Cardiac muscle cell (in vitro differentiated cells and primary cell): ENCODE measurements around the gene TAF9B. TPM values are rescaled to one million over a fixed set of nuclear protein-coding genes. Genes with fewer than 3 reads are reported as not detected.

ENCODE experiments used
- DNase-seq, 2 donors: peaks; one replicate each; pipeline versions ENCODE4 v3.0.0 to v3.0.0-alpha.2; 2010 to 2017; ENCODE audit warnings: low read depth in 1 of 2, low spot score in 1 of 2
- H3K27ac ChIP-seq: fragments of 200-600 bp; sonication (generic); 2 replicates; pipeline ENCODE4 v1.5.1; 2016
- H3K27me3 ChIP-seq: fragments of 200-600 bp; sonication (generic); 2 replicates; pipeline ENCODE4 v1.6.0; 2016; ENCODE audit warnings: control low read depth
- H3K36me3 ChIP-seq: fragments of 200-600 bp; sonication (generic); 2 replicates; pipeline ENCODE4 v1.5.1; 2016; ENCODE audit warnings: control low read depth
- H3K4me1 ChIP-seq: fragments of 200-600 bp; sonication (generic); 2 replicates; pipeline ENCODE4 v1.8.1; 2017; ENCODE audit warnings: low read depth, mild to moderate bottlenecking, mixed run types
- H3K4me3 ChIP-seq: fragments of 200-600 bp; sonication (generic); 2 replicates; pipeline ENCODE4 v1.5.1; 2016; ENCODE audit warnings: mild to moderate bottlenecking
- H3K9me3 ChIP-seq: fragments of 200-600 bp; sonication (generic); 2 replicates; pipeline ENCODE4 v1.5.1; 2017; ENCODE audit warnings: low read depth, mild to moderate bottlenecking, control low read depth
- polyA plus RNA-seq: library from polyadenylated mRNA; unstranded; fragments of >200 nt; fragmentation: Nextera tagmentation; extraction: Ambion mirVana; gene quantifications from 2 replicates; pipeline ENCODE4 v1.2.1, GENCODE V29; 2016
- total RNA-seq: library from RNA; depleted of rRNA; stranded (reverse); fragments of >200 nt; gene quantifications from 2 replicates; pipeline ENCODE4 v1.2.3, GENCODE V29; 2016
- TF ChIP-seq, protein P1 (sequence below): IDR thresholded peaks from 2 replicates; pipeline ENCODE4 v1.5.1; 2012; ENCODE audit warnings: low read depth, mild to moderate bottlenecking, low read length

Gene TAF9B
- total and polyA plus RNA-seq, 2 experiments from 2014 or later, result 9.6 to 20.3 TPM

DNA sequence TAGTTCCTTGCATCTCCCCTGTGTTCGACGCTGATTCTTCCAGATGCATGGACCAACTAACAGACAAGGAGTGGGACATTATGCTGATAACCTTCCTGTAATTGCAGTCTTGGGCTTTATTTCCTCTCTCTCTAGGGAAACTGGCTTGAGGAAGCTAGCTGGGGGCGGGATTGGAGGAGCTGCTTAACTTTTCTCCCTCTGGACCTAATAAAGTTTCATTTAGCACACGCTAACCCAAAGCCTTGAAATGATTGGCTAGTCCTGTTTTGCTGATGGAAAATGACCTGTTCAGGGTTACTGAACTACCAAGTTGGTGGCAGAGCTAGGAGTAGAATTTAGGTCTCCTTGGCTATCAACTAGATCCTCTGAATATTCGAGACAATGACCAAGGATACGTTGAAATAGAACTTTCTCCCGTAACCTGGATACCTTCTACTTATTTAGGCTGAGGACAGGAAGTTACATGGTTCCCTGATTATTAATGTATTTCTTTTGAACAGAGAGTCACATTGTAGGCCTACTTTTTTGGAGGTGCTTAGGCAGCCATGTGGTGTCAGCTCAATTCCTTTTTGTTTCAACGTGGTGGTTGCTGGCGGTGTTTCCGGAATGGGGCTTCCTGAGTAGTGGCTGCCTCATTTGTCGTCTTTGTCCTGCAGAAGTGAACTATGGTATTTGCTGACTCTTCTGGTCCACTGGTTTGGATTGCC, 33.4 kb downstream of the TAF9B start:
- TF ChIP-seq, protein P1, sequence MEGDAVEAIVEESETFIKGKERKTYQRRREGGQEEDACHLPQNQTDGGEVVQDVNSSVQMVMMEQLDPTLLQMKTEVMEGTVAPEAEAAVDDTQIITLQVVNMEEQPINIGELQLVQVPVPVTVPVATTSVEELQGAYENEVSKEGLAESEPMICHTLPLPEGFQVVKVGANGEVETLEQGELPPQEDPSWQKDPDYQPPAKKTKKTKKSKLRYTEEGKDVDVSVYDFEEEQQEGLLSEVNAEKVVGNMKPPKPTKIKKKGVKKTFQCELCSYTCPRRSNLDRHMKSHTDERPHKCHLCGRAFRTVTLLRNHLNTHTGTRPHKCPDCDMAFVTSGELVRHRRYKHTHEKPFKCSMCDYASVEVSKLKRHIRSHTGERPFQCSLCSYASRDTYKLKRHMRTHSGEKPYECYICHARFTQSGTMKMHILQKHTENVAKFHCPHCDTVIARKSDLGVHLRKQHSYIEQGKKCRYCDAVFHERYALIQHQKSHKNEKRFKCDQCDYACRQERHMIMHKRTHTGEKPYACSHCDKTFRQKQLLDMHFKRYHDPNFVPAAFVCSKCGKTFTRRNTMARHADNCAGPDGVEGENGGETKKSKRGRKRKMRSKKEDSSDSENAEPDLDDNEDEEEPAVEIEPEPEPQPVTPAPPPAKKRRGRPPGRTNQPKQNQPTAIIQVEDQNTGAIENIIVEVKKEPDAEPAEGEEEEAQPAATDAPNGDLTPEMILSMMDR, result no peak
- no peak for DNase-seq
- Histone ChIP-seq H3K36me3 (peaks cover 5% of the 10 kb centered on the region), H3K4me1 (peaks cover 4% of the 10 kb centered on the region), H3K27me3 (no peaks in the 10 kb centered on the region), H3K9me3 (no peaks in the 10 kb centered on the region), H3K27ac (peak overlapping the region; percentile 42), H3K4me3 (peak overlapping the region; percentile 84)

DNA sequence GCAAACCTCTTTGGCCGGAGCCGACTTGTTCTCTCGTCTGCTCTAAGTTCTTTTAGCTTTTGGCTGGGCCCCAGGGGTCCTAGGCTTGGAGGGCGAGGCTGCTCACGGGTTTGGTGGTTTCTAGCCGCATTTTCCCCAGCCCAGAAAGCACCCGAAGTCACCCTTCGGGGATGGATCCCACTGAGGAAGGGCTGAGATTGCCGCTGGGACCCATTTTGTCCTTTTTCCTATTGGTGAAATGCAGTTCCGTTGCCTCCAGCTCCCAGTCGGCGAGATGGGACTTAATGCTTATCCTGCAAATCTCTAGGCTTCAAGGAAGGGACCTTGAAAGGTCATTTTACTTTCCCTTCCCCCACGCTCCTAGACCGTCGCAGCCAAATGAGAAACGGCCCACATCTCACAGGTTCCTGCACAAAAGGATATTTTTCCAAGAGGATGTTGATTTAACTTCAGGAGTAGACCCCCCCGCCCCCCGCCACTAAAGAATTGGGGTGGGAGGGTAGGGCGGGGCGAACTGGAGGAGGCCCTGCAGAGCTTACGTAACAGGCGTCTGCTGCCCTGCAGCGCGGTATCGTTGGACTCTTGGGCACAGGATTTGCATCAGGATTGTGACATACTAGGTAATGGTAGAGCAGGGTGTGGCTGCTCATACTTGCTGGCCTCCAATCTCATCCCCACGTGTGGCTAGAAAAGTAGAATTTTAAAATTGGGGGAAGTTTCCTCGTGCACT, 34.8 kb downstream of the TAF9B start:
- DNase-seq, result peak; percentile 17 to 60

DNA sequence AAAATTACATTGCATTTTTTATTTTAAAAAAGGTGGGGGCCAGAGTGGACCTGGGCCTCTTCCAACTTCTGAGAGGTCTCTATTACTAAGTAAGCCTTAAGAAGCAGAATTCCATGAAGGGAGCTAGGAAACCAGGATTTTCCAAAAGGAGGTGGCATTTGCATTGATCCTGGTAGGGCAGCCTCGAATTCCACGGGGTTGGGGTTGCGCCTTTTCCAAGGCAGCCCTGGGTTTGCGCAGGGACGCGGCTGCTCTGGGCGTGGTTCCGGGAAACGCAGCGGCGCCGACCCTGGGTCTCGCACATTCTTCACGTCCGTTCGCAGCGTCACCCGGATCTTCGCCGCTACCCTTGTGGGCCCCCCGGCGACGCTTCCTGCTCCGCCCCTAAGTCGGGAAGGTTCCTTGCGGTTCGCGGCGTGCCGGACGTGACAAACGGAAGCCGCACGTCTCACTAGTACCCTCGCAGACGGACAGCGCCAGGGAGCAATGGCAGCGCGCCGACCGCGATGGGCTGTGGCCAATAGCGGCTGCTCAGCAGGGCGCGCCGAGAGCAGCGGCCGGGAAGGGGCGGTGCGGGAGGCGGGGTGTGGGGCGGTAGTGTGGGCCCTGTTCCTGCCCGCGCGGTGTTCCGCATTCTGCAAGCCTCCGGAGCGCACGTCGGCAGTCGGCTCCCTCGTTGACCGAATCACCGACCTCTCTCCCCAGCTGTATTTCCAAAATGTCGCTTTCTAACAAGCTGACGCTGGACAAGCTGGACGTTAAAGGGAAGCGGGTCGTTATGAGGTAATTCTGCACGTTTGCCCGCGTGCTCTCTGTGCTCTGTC, 35.6 kb downstream of the TAF9B start, which contains the start of gene PGK1:
PGK1 (plus strand) TSS at position 626 of the 824 bp plus-strand sequence; CDS start at position 719, 93 bp downstream.
- no peaks in the 10 kb centered on the region for H3K27me3 ChIP-seq
- peak within 1 kb of the TSS; percentile 84 for H3K4me3 ChIP-seq
- H3K9me3 ChIP-seq, result no peaks in the 10 kb centered on the region
- no peaks in the 10 kb centered on the region for H3K36me3 ChIP-seq
- H3K27ac ChIP-seq, result peak within 1 kb of the TSS; percentile 90
- TF ChIP-seq, protein P1, result no peak
- H3K4me1 ChIP-seq, result peaks cover 4% of the 10 kb centered on the region
- peak; percentile 93 to 98 for DNase-seq

More for the DNA sequence above, 34.8 kb downstream of the TAF9B start:
- Histone ChIP-seq H3K36me3 (no peaks in the 10 kb centered on the region), H3K9me3 (no peaks in the 10 kb centered on the region), H3K27ac (peak overlapping the region; percentile 82), H3K4me1 (peaks cover 4% of the 10 kb centered on the region), H3K27me3 (no peaks in the 10 kb centered on the region), H3K4me3 (peak overlapping the region; percentile 84)
- TF ChIP-seq, protein P1, result no peak

DNA sequence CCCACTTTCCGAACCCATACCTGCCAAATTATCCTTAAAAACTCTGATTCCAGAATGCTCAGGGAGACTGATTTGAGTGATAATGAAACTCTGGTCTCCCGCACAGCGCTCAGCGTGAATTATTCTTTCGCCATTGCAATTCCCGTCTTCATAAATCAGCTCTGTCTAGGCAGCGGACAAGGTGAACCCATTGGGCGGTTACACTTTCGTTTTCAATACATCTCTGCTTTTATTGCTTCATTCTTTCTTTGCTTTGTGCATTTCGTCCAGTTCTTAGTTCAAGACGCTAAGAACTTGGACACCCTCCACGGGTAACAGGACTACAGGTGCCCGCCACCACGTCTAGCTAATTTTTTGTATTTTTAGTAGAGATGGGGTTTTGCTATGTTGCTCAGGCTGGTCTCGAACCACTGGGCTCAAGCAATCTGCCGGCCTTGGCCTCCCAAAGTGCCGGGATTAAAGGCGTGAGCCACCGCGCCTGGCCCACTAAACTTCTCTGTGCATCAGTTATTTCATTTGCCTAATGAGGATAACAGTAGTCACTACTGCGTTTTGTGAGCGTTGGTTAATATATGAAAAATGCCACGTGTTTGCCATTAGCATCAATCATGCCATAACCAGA, 36.3 kb downstream of the TAF9B start:
- H3K4me3 ChIP-seq, result peak overlapping the region; percentile 13
- no peaks in the 10 kb centered on the region for H3K27me3 ChIP-seq
- H3K27ac ChIP-seq, result peak overlapping the region; percentile 90
- H3K9me3 ChIP-seq, result no peaks in the 10 kb centered on the region
- H3K4me1 ChIP-seq, result peaks cover 4% of the 10 kb centered on the region
- no peaks in the 10 kb centered on the region for H3K36me3 ChIP-seq
- TF ChIP-seq, protein P1, result no peak
- DNase-seq, result no peak

DNA sequence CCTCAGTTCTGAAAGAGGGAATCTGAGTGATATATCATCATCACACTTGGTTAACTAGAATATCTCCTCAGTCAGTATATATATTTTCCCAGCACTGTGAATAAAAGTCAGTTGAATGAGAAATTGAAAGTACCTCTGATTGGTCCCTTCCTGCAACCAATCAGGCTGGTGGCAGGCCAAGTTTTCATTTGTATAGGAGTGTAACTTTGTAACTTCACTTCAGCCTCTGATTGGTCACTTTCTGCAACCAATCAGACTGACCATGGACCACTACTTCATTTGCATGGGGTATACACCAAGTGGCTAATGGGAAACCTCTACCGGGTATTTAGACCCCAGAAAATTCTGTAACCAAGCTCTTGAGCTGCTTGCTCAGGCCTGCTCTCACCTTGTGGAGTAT, 37.4 kb downstream of the TAF9B start:
- no peaks in the 10 kb centered on the region for H3K36me3 ChIP-seq
- H3K27ac ChIP-seq, result no peak overlapping the region
- H3K4me3 ChIP-seq, result no peak overlapping the region
- H3K4me1 ChIP-seq, result no peaks in the 10 kb centered on the region
- H3K27me3 ChIP-seq, result no peaks in the 10 kb centered on the region
- TF ChIP-seq, protein P1, result no peak
- DNase-seq, result peak in 1 of 2 donors; percentile 16
- H3K9me3 ChIP-seq, result no peaks in the 10 kb centered on the region
